ENCODE results near the gene NSD2. TPM values are rescaled to one million over a fixed set of nuclear protein-coding genes. Genes with fewer than 3 reads are reported as not detected.
A peak's percentile ranks its signal among the peaks of the same experiment; 100 is the strongest.

The NSD2 gene
- total and polyA plus RNA-seq, 3 experiments from 2014 or later, result 9.0 to 152 (median 150) TPM

DNA sequence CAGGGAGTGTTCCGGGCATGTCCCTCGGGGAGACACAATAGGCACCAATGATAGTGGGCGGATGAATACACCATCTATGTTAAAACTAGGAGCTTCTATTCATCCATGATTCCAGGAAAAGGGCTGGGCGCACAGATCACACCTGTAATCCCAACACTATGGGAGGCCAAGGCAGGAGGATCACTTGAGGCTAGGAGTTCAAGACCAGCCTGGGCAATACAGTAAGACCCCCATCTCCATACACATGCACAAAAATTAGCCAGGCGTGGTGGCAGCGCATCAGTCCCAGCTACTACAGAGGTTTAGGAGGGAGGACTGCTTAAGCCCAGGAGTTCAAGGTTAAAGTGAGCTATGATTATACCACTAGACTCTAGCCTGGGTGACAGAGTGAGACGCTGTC lies 135.2 kb downstream of the NSD2 start:
- H3K9me3 ChIP-seq (ENCODE audit: low read length), result no peaks in the 10 kb centered on the region
- Mint-ChIP-seq H3K36me3 (peaks cover 9 to 45% (median 9%) of the 10 kb centered on the region in 3 donors), H3K4me3 (peak overlapping the region; percentile 54 to 99 (median 89)), H3K27ac (peak overlapping the region in 3 of 8 donors; percentile 9 to 78 (median 30)), H3K9me3 (no peaks in the 10 kb centered on the region), H3K4me1 (peaks cover 41 to 56% (median 51%) of the 10 kb centered on the region in 3 donors), H3K27me3 (no peaks in the 10 kb centered on the region)
- peaks cover 25% of the 10 kb centered on the region for H3K4me1 ChIP-seq (ENCODE audit: insufficient read depth, low read length)
- H3K36me3 ChIP-seq (ENCODE audit: insufficient read depth, low read length), result no peaks in the 10 kb centered on the region
- no peak overlapping the region for H3K4me3 ChIP-seq (ENCODE audit: low read length)
- ChIA-PET CTCF (no interaction called here), POLR2A (no interaction called here)
- DNase-seq, result no peak
- no peak overlapping the region for H3K27ac ChIP-seq (ENCODE audit: low read depth, low read length)
- H3K27me3 ChIP-seq (ENCODE audit: insufficient read depth, low read length, poor library complexity, severe bottlenecking), result no peaks in the 10 kb centered on the region

DNA sequence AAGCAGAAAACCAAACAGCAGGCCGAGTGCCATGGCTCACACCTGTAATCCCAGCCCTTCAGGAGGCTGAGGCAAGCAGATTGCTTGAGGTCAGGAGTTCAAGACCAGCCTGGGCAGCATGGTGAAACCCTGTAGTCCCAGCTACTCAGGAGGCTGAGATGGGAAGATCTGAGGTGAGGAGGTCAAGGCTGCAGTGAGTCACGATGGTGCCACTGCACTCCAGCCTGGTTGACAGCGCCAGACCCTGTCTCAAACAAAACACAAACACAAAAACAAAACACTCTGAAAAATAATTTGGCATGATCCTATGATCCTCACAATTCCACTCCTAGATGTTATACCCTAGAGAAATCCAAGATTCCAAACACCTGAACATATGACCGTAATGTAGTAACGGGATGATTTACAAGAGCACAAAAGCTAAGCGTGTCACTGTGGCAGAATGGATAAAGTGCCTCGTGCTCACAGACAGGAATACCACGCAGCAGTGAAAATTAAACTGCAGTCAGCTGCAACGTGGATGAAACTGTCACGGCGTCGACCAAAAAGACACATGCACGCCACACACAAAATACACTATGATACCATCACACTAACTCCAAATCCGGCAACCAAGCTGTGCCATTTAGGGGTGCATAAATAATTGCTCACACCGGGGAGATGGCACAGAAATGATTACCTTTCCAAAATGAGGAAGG lies 135.9 kb downstream of the NSD2 start:
- ChIA-PET CTCF (interaction anchor here (0.7 kb wide), 1 partner anchor 314 kb away, joined by 3 read pairs; no protein-coding TSS in a partner anchor), POLR2A (no interaction called here)
- H3K4me1 Mint-ChIP-seq, result peaks cover 41 to 54% (median 49%) of the 10 kb centered on the region in 3 donors
- H3K9me3 Mint-ChIP-seq, result no peaks in the 10 kb centered on the region
- H3K27ac Mint-ChIP-seq, result peak overlapping the region; percentile 73 to 98 (median 92)
- H3K4me3 Mint-ChIP-seq, result peak overlapping the region; percentile 89 to 99 (median 93)
- peak overlapping the region; percentile 20 for H3K4me3 ChIP-seq (ENCODE audit: low read length)
- H3K4me1 ChIP-seq (ENCODE audit: insufficient read depth, low read length), result peaks cover 25% of the 10 kb centered on the region
- H3K27ac ChIP-seq (ENCODE audit: low read depth, low read length), result no peak overlapping the region
- peaks cover 9 to 44% (median 9%) of the 10 kb centered on the region in 3 donors for H3K36me3 Mint-ChIP-seq
- no peaks in the 10 kb centered on the region for H3K36me3 ChIP-seq (ENCODE audit: insufficient read depth, low read length)
- DNase-seq, result no peak
- no peaks in the 10 kb centered on the region for H3K9me3 ChIP-seq (ENCODE audit: low read length)
- H3K27me3 Mint-ChIP-seq, result no peaks in the 10 kb centered on the region
- no peaks in the 10 kb centered on the region for H3K27me3 ChIP-seq (ENCODE audit: insufficient read depth, low read length, poor library complexity, severe bottlenecking)

DNA sequence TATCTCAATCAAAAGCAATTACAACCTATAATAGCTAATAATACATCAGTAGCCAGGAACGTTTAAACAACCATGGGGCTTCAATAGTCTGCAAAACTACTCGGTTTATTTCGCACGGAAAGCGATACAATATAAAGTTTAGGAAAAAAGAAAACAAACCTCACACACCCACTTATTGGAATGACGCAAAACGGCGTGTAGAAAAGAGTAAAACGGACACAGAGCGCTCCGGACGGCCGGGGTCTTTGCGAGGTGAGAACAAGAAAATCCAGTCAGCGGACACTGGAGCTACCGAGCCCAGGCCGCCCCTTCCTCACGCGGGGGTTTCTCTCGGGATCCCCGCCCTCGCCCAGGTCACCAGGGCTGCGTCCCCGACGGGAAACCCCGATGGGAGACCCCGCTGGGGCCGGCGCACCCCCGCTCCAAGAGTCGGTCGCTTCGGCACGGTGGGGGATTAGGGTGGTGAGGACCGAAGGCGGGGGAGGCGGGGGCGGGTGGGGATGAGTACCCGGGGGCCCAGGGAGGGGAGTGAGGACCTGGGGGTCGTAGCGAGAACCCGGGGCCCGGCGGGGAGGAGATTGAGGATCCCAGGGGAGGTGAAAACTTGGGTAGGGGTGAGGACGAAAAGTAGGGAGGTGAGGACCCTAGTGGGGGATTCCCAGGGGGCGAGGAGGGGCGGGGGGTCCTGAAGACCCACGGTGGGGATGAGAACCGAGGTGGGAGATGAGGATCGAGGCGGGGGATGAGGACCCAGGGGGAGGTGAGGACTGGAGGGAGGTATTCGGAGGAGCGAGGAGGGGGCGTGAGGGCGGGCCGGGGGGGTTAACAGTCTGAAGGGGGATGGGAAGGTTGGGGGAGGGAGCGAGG lies 136.8 kb downstream of the NSD2 start:
- Histone ChIP-seq H3K36me3 (ENCODE audit: insufficient read depth, low read length) (no peaks in the 10 kb centered on the region), H3K27me3 (ENCODE audit: insufficient read depth, low read length, poor library complexity, severe bottlenecking) (no peaks in the 10 kb centered on the region), H3K9me3 (ENCODE audit: low read length) (no peaks in the 10 kb centered on the region), H3K4me3 (ENCODE audit: low read length) (peak overlapping the region; percentile 92), H3K27ac (ENCODE audit: low read depth, low read length) (peak overlapping the region; percentile 99), H3K4me1 (ENCODE audit: insufficient read depth, low read length) (peaks cover 25% of the 10 kb centered on the region)
- no peaks in the 10 kb centered on the region for H3K9me3 Mint-ChIP-seq
- POLR2A ChIA-PET, result interaction anchor here (0.5 to 1.1 kb wide), 3 partner anchors 12 to 1344 kb away, joined by 3 read pairs; no protein-coding TSS in a partner anchor
- CTCF ChIA-PET, result interaction anchor here (0.7 to 1.9 kb wide), 2 partner anchors 7 to 315 kb away, joined by 3 to 6 read pairs; no protein-coding TSS in a partner anchor
- peak overlapping the region; percentile 89 to 99 (median 93) for H3K4me3 Mint-ChIP-seq
- no peak for DNase-seq
- peaks cover 32 to 45% (median 40%) of the 10 kb centered on the region in 3 donors for H3K4me1 Mint-ChIP-seq
- H3K36me3 Mint-ChIP-seq, result peaks cover 4 to 35% (median 7%) of the 10 kb centered on the region in 3 donors
- H3K27ac Mint-ChIP-seq, result peak overlapping the region; percentile 73 to 98 (median 92)
- no peaks in the 10 kb centered on the region for H3K27me3 Mint-ChIP-seq

GRCh38 chr4:2008671-2008920 lies 137.4 kb downstream of the NSD2 start:
- H3K4me1 ChIP-seq (ENCODE audit: insufficient read depth, low read length), result peaks cover 25% of the 10 kb centered on the region
- H3K36me3 Mint-ChIP-seq, result peaks cover 0 to 29% (median 3%) of the 10 kb centered on the region in 3 donors
- H3K27ac Mint-ChIP-seq, result peak overlapping the region; percentile 82 to 98 (median 93)
- no peaks in the 10 kb centered on the region for H3K36me3 ChIP-seq (ENCODE audit: insufficient read depth, low read length)
- no peaks in the 10 kb centered on the region for H3K9me3 Mint-ChIP-seq
- peak overlapping the region; percentile 89 to 99 (median 93) for H3K4me3 Mint-ChIP-seq
- peak overlapping the region; percentile 99 for H3K27ac ChIP-seq (ENCODE audit: low read depth, low read length)
- H3K9me3 ChIP-seq (ENCODE audit: low read length), result no peaks in the 10 kb centered on the region
- H3K4me1 Mint-ChIP-seq, result peaks cover 31 to 40% (median 35%) of the 10 kb centered on the region in 3 donors
- no peaks in the 10 kb centered on the region for H3K27me3 Mint-ChIP-seq
- ChIA-PET POLR2A (interaction anchor here (0.5 to 1.2 kb wide), 4 partner anchors 13 to 1345 kb away, joined by 3 read pairs; no protein-coding TSS in a partner anchor), CTCF (interaction anchor here (1.9 kb wide), 1 partner anchor 8 kb away, joined by 6 read pairs; no protein-coding TSS in a partner anchor)
- H3K4me3 ChIP-seq (ENCODE audit: low read length), result peak overlapping the region; percentile 92
- H3K27me3 ChIP-seq (ENCODE audit: insufficient read depth, low read length, poor library complexity, severe bottlenecking), result no peaks in the 10 kb centered on the region
- DNase-seq, result no peak

- ChIA-PET POLR2A (interaction anchor here (0.5 to 1.2 kb wide), 5 partner anchors 16 to 1345 kb away, joined by 3 to 6 read pairs (median 3); partner anchors contain the start of gene SLBP), CTCF (interaction anchor here (1.2 to 1.9 kb wide), 2 partner anchors 9 to 26 kb away, joined by 4 to 6 read pairs; no protein-coding TSS in a partner anchor)
- H3K27ac ChIP-seq (ENCODE audit: low read depth, low read length), result peak within 1 kb of the TSS; percentile 99
- H3K9me3 ChIP-seq (ENCODE audit: low read length), result no peaks in the 10 kb centered on the region
- H3K27me3 ChIP-seq (ENCODE audit: insufficient read depth, low read length, poor library complexity, severe bottlenecking), result no peaks in the 10 kb centered on the region
- Mint-ChIP-seq H3K36me3 (peaks cover 0 to 29% (median 3%) of the 10 kb centered on the region in 3 donors), H3K27me3 (no peaks in the 10 kb centered on the region), H3K4me1 (peaks cover 31 to 40% (median 35%) of the 10 kb centered on the region in 3 donors), H3K4me3 (peak within 1 kb of the TSS; percentile 89 to 99 (median 93)), H3K27ac (peak within 1 kb of the TSS; percentile 82 to 98 (median 96)), H3K9me3 (no peaks in the 10 kb centered on the region)
- peak; percentile 92 to 97 (median 96) for DNase-seq
- H3K4me3 ChIP-seq (ENCODE audit: low read length), result peak within 1 kb of the TSS; percentile 92
- no peaks in the 10 kb centered on the region for H3K36me3 ChIP-seq (ENCODE audit: insufficient read depth, low read length)
- peaks cover 25% of the 10 kb centered on the region for H3K4me1 ChIP-seq (ENCODE audit: insufficient read depth, low read length)
Observed at GRCh38 chr4:2008921-2009650, 137.9 kb downstream of the NSD2 start, which contains the start of gene NELFA. TSS of gene NELFA (minus strand) at chr4:2008974. CDS start at chr4:2008959, 15 bp downstream.

GRCh38 chr4:2009651-2010233 lies 138.5 kb downstream of the NSD2 start:
- peak; percentile 38 to 72 (median 53) for DNase-seq
- Histone ChIP-seq H3K4me1 (ENCODE audit: insufficient read depth, low read length) (peaks cover 25% of the 10 kb centered on the region), H3K27ac (ENCODE audit: low read depth, low read length) (peak overlapping the region; percentile 99), H3K9me3 (ENCODE audit: low read length) (no peaks in the 10 kb centered on the region), H3K36me3 (ENCODE audit: insufficient read depth, low read length) (no peaks in the 10 kb centered on the region), H3K4me3 (ENCODE audit: low read length) (peak overlapping the region; percentile 92), H3K27me3 (ENCODE audit: insufficient read depth, low read length, poor library complexity, severe bottlenecking) (no peaks in the 10 kb centered on the region)
- Mint-ChIP-seq H3K4me3 (peak overlapping the region; percentile 89 to 99 (median 93)), H3K9me3 (no peaks in the 10 kb centered on the region), H3K27me3 (no peaks in the 10 kb centered on the region), H3K4me1 (peaks cover 31 to 40% (median 35%) of the 10 kb centered on the region in 3 donors), H3K36me3 (peaks cover 0 to 27% (median 3%) of the 10 kb centered on the region in 3 donors), H3K27ac (peak overlapping the region; percentile 82 to 98 (median 96))
- POLR2A ChIA-PET, result interaction anchor here (0.7 to 1.2 kb wide), 3 partner anchors 32 to 403 kb away, joined by 3 to 6 read pairs (median 3); partner anchors contain the start of gene SLBP
- CTCF ChIA-PET, result interaction anchor here (1.2 to 1.9 kb wide), 2 partner anchors 9 to 25 kb away, joined by 4 to 6 read pairs; no protein-coding TSS in a partner anchor

GRCh38 chr4:2011583-2011982 lies 140.4 kb downstream of the NSD2 start:
- Mint-ChIP-seq H3K9me3 (no peaks in the 10 kb centered on the region), H3K27ac (peak overlapping the region in 1 of 8 donors; percentile 82), H3K4me1 (peaks cover 20 to 26% (median 25%) of the 10 kb centered on the region in 3 donors), H3K27me3 (no peaks in the 10 kb centered on the region), H3K36me3 (peaks cover 0 to 15% (median 0%) of the 10 kb centered on the region in 3 donors), H3K4me3 (no peak overlapping the region)
- Histone ChIP-seq H3K27ac (ENCODE audit: low read depth, low read length) (no peak overlapping the region), H3K4me3 (ENCODE audit: low read length) (no peak overlapping the region), H3K4me1 (ENCODE audit: insufficient read depth, low read length) (peaks cover 25% of the 10 kb centered on the region), H3K36me3 (ENCODE audit: insufficient read depth, low read length) (no peaks in the 10 kb centered on the region), H3K9me3 (ENCODE audit: low read length) (no peaks in the 10 kb centered on the region), H3K27me3 (ENCODE audit: insufficient read depth, low read length, poor library complexity, severe bottlenecking) (no peaks in the 10 kb centered on the region)
- DNase-seq, result no peak
- ChIA-PET CTCF (no interaction called here), POLR2A (no interaction called here)

All from CD8-positive, alpha-beta memory T cell (primary cell).